Liver (tissue), 9 donors: ENCODE data around the gene RPTOR. TPM values are rescaled to one million over a fixed set of nuclear protein-coding genes. Genes with fewer than 3 reads are reported as not detected.

ENCODE experiments used
- DNase-seq: peaks from one replicate; pipeline ENCODE4 v3.0.0-alpha.2; 2017; ENCODE audit warnings: low spot score
- H3K27ac ChIP-seq, 2 donors: one replicate each; pipeline ENCODE4 v1.7.0; 2013; ENCODE audit warnings: inconsistent platforms in 2 of 2, low read length in 2 of 2, control low read depth in 1 of 2, low read depth in 1 of 2, mild to moderate bottlenecking in 1 of 2
- H3K27me3 ChIP-seq, 4 donors: one replicate each; pipeline versions ENCODE4 v1.6.1 to v1.7.0; 2013; ENCODE audit warnings: low read length in 3 of 4, inconsistent platforms in 1 of 4, mild to moderate bottlenecking in 1 of 4, moderate library complexity in 1 of 4; ENCODE audit not compliant: control insufficient read depth in 4 of 4, insufficient read depth in 4 of 4
- H3K36me3 ChIP-seq, 4 donors: one replicate each; pipeline versions ENCODE4 v1.6.1 to v1.7.0; 2013; ENCODE audit warnings: low read length in 3 of 4, mild to moderate bottlenecking in 3 of 4, low read depth in 1 of 4, moderate library complexity in 1 of 4; ENCODE audit not compliant: control insufficient read depth in 4 of 4, insufficient read depth in 3 of 4
- H3K4me1 ChIP-seq, 4 donors: one replicate each; pipeline versions ENCODE4 v1.6.1 to v1.7.0; 2013; ENCODE audit warnings: low read length in 3 of 4, mild to moderate bottlenecking in 3 of 4, moderate library complexity in 1 of 4; ENCODE audit not compliant: control insufficient read depth in 4 of 4, insufficient read depth in 4 of 4
- H3K4me3 ChIP-seq, 3 donors: one replicate each; pipeline versions ENCODE4 v1.6.1 to v1.7.0; 2013; ENCODE audit warnings: low read length in 3 of 3, control low read depth in 1 of 3, low read depth in 1 of 3, mild to moderate bottlenecking in 1 of 3
- H3K9ac ChIP-seq, 2 donors: one replicate each; pipeline ENCODE4 v1.7.0; 2013; ENCODE audit warnings: low read length in 2 of 2, mild to moderate bottlenecking in 2 of 2, moderate library complexity in 2 of 2, control low read depth in 1 of 2, low read depth in 1 of 2
- H3K9me3 ChIP-seq, 4 donors: one replicate each; pipeline versions ENCODE4 v1.6.1 to v1.7.0; 2013; ENCODE audit warnings: low read length in 3 of 4; ENCODE audit not compliant: control insufficient read depth in 4 of 4
- EGR1 ChIP-seq, 2 donors: IDR thresholded peaks; 2 replicates each; pipeline ENCODE4 v1.6.1; 2016 to 2018; ENCODE audit warnings: antibody characterized with exemption in 2 of 2, low read depth in 2 of 2
- FOXA1 ChIP-seq: IDR thresholded peaks from 2 replicates; pipeline ENCODE4 v1.6.1; 2016; ENCODE audit warnings: antibody characterized with exemption
- FOXA2 ChIP-seq: IDR thresholded peaks from 2 replicates; pipeline ENCODE4 v1.6.1; 2016; ENCODE audit warnings: antibody characterized with exemption
- GABPA ChIP-seq, 2 donors: IDR thresholded peaks in 1 of 2; conservative IDR thresholded peaks in 1 of 2; 2 replicates each; pipeline ENCODE4 v1.6.1; 2016; ENCODE audit warnings: antibody characterized with exemption in 2 of 2, mild to moderate bottlenecking in 1 of 2, moderate library complexity in 1 of 2
- HNF4A ChIP-seq, 2 donors: conservative IDR thresholded peaks; 2 replicates each; pipeline ENCODE4 v1.6.1; 2016; ENCODE audit warnings: antibody characterized with exemption in 2 of 2, mild to moderate bottlenecking in 2 of 2
- HNF4G ChIP-seq: IDR thresholded peaks from 2 replicates; pipeline ENCODE4 v1.6.1; 2016; ENCODE audit warnings: antibody characterized with exemption
- RAD21 ChIP-seq, 2 donors: IDR thresholded peaks; 2 replicates each; pipeline ENCODE4 v1.6.1; 2016; ENCODE audit warnings: antibody characterized with exemption in 2 of 2, mild to moderate bottlenecking in 2 of 2
- SP1 ChIP-seq: IDR thresholded peaks from 2 replicates; pipeline ENCODE4 v1.6.1; 2018; ENCODE audit warnings: antibody characterized with exemption, mild to moderate bottlenecking
- YY1 ChIP-seq: IDR thresholded peaks from 2 replicates; pipeline ENCODE4 v1.6.1; 2016; ENCODE audit warnings: antibody characterized with exemption, mild to moderate bottlenecking
- WGBS: extraction: QIAGEN DNeasy Blood & Tissue Kit; methylation state at CpG from one replicate; pipeline ENCODE4 v1.1.7; 2013; 5-methylcytosine and 5-hydroxymethylcytosine counted together
- polyA plus RNA-seq, 2 donors: library from polyadenylated mRNA; stranded (reverse) in 1 of 2; unstranded in 1 of 2; fragments of 200-250 nt in 1 of 2; fragments of >200 nt in 1 of 2; fragmentation: Nextera tagmentation in 1 of 2; extraction: Ambion mirVana in 1 of 2; gene quantifications; one replicate each; pipeline versions ENCODE4 v1.2.1 to v1.2.3, GENCODE V29; 2013 to 2015
- total RNA-seq, 2 donors: library from RNA; depleted of rRNA; stranded (reverse); fragments of >200 nt; gene quantifications; one replicate each; pipeline ENCODE4 v1.2.3, GENCODE V29; 2014
- TF ChIP-seq, protein P1 (sequence below): fragments of 150-350 bp; IDR thresholded peaks from 2 replicates; pipeline ENCODE4 v1.5.1; 2017; ENCODE audit warnings: improper control_type of control experiment, low read depth, low read length; ENCODE audit not compliant: missing input control
- TF ChIP-seq, protein P2 (sequence below): IDR thresholded peaks from 2 replicates; pipeline ENCODE4 v1.6.1; 2016; ENCODE audit warnings: antibody characterized with exemption, mild to moderate bottlenecking
- TF ChIP-seq, protein P3 (sequence below): IDR thresholded peaks from 2 replicates; pipeline ENCODE4 v1.6.1; 2016; ENCODE audit warnings: antibody characterized with exemption
- TF ChIP-seq, protein P4 (sequence below): IDR thresholded peaks from 2 replicates; pipeline ENCODE4 v1.6.1; 2016; ENCODE audit warnings: antibody characterized with exemption
- TF ChIP-seq, protein P5 (sequence below): IDR thresholded peaks from 2 replicates; pipeline ENCODE4 v1.6.1; 2016; ENCODE audit warnings: antibody characterized with exemption
- donor health status: healthy.
- donor health status: healthy.
- donor health status: healthy.
- donor health status: healthy.
- donor health status: healthy.

The RPTOR gene
- total and polyA plus RNA-seq, 4 donors: 4.8 to 25.4 (median 11.6) TPM

DNA sequence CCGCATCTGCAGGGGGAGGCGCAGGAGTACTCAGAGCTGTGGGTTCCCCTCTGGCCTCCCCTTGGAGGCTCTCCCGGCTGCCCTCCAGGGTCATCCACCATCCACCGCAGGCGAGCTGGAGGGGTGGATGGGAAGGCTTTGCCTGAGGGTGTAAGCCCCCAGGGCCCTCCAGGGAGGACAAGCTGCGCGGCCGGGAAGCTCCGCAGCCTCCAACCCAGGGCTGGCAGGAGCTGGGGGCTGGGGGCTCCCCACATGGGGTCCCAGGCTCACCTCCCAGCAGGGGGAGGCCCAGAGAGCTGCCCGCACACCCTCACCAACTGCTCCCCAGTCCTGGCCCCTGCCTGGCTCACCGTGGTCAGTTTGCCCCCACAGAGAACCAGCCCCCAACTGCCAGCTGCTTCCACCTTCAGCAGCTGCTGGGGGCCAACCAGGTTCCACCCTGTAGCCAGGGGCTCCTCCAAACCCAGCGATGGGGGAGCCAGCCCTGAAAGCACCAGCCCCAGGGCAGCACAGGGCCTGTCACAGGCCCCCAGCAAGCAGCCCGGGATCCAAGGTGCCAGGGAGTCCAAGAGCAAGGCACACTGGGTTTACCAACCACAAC, 427.2 kb downstream of the RPTOR start:
- Histone ChIP-seq H3K36me3 (no peaks in the 10 kb centered on the region), H3K27ac (no peak overlapping the region), H3K9me3 (no peaks in the 10 kb centered on the region), H3K9ac (no peak overlapping the region), H3K27me3 (no peaks in the 10 kb centered on the region), H3K4me1 (peaks cover 0 to 4% (median 1%) of the 10 kb centered on the region in 4 donors), H3K4me3 (no peak overlapping the region)
- no peak for DNase-seq
- TF ChIP-seq SP1 (no peak), EGR1 (IDR thresholded peaks at IDR 0.05; ENCODE audit: low read depth in 2 of 2) (no peak), RAD21 (IDR thresholded peaks at IDR 0.05) (no peak), HNF4G (no peak), FOXA1 (no peak), HNF4A (conservative IDR thresholded peaks at IDR 0.05) (no peak), YY1 (no peak)
- TF ChIP-seq, protein P1, sequence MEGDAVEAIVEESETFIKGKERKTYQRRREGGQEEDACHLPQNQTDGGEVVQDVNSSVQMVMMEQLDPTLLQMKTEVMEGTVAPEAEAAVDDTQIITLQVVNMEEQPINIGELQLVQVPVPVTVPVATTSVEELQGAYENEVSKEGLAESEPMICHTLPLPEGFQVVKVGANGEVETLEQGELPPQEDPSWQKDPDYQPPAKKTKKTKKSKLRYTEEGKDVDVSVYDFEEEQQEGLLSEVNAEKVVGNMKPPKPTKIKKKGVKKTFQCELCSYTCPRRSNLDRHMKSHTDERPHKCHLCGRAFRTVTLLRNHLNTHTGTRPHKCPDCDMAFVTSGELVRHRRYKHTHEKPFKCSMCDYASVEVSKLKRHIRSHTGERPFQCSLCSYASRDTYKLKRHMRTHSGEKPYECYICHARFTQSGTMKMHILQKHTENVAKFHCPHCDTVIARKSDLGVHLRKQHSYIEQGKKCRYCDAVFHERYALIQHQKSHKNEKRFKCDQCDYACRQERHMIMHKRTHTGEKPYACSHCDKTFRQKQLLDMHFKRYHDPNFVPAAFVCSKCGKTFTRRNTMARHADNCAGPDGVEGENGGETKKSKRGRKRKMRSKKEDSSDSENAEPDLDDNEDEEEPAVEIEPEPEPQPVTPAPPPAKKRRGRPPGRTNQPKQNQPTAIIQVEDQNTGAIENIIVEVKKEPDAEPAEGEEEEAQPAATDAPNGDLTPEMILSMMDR: no peak
- TF ChIP-seq, protein P2, sequence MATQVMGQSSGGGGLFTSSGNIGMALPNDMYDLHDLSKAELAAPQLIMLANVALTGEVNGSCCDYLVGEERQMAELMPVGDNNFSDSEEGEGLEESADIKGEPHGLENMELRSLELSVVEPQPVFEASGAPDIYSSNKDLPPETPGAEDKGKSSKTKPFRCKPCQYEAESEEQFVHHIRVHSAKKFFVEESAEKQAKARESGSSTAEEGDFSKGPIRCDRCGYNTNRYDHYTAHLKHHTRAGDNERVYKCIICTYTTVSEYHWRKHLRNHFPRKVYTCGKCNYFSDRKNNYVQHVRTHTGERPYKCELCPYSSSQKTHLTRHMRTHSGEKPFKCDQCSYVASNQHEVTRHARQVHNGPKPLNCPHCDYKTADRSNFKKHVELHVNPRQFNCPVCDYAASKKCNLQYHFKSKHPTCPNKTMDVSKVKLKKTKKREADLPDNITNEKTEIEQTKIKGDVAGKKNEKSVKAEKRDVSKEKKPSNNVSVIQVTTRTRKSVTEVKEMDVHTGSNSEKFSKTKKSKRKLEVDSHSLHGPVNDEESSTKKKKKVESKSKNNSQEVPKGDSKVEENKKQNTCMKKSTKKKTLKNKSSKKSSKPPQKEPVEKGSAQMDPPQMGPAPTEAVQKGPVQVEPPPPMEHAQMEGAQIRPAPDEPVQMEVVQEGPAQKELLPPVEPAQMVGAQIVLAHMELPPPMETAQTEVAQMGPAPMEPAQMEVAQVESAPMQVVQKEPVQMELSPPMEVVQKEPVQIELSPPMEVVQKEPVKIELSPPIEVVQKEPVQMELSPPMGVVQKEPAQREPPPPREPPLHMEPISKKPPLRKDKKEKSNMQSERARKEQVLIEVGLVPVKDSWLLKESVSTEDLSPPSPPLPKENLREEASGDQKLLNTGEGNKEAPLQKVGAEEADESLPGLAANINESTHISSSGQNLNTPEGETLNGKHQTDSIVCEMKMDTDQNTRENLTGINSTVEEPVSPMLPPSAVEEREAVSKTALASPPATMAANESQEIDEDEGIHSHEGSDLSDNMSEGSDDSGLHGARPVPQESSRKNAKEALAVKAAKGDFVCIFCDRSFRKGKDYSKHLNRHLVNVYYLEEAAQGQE: no peak
- TF ChIP-seq, protein P3, sequence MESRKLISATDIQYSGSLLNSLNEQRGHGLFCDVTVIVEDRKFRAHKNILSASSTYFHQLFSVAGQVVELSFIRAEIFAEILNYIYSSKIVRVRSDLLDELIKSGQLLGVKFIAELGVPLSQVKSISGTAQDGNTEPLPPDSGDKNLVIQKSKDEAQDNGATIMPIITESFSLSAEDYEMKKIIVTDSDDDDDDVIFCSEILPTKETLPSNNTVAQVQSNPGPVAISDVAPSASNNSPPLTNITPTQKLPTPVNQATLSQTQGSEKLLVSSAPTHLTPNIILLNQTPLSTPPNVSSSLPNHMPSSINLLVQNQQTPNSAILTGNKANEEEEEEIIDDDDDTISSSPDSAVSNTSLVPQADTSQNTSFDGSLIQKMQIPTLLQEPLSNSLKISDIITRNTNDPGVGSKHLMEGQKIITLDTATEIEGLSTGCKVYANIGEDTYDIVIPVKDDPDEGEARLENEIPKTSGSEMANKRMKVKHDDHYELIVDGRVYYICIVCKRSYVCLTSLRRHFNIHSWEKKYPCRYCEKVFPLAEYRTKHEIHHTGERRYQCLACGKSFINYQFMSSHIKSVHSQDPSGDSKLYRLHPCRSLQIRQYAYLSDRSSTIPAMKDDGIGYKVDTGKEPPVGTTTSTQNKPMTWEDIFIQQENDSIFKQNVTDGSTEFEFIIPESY: no peak
- TF ChIP-seq, protein P4, sequence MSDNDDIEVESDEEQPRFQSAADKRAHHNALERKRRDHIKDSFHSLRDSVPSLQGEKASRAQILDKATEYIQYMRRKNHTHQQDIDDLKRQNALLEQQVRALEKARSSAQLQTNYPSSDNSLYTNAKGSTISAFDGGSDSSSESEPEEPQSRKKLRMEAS: no peak
- TF ChIP-seq, protein P5, sequence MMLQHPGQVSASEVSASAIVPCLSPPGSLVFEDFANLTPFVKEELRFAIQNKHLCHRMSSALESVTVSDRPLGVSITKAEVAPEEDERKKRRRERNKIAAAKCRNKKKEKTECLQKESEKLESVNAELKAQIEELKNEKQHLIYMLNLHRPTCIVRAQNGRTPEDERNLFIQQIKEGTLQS: no peak
- WGBS: 82% methylated on average over 13 of the region's 13 CpGs

DNA sequence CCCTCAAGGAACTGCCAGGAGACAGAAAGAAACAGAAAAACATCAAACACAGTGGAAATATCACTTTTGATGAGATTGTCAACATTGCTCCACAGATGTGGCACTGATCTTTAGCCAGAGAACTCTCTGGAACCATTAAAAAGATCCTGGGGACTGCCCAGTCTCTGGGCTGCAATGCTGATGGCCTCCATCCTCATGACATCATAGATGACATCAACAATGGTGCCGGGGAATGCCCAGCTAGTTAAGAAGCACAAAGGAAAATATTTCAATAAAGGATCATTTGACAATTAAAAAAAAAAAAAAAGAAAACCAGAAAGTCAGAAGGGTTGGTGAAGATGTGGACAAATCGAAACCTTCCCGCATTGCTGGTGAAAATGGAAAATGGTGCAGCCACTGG, 432.1 kb downstream of the RPTOR start:
- Histone ChIP-seq H3K9ac (no peak overlapping the region), H3K36me3 (no peaks in the 10 kb centered on the region), H3K9me3 (no peaks in the 10 kb centered on the region), H3K4me1 (peaks cover 0 to 6% (median 2%) of the 10 kb centered on the region in 4 donors), H3K4me3 (no peak overlapping the region), H3K27ac (no peak overlapping the region), H3K27me3 (no peaks in the 10 kb centered on the region)
- TF ChIP-seq, protein P3: no peak
- TF ChIP-seq FOXA2 (no peak), GABPA (IDR thresholded peaks at IDR 0.05 in 1 of 2, conservative IDR thresholded peaks at IDR 0.05 in 1 of 2) (no peak), EGR1 (IDR thresholded peaks at IDR 0.05; ENCODE audit: low read depth in 2 of 2) (no peak), FOXA1 (no peak)
- 90% methylated on average over 3 of the region's 3 CpGs for WGBS
- no peak for DNase-seq
